ENCODE measurements around the gene RELT. TPM values are rescaled to one million over a fixed set of nuclear protein-coding genes. Genes with fewer than 3 reads are reported as not detected.

The RELT gene
- total RNA-seq, 1 experiment from 2014 or later, result 10.2 TPM

DNA sequence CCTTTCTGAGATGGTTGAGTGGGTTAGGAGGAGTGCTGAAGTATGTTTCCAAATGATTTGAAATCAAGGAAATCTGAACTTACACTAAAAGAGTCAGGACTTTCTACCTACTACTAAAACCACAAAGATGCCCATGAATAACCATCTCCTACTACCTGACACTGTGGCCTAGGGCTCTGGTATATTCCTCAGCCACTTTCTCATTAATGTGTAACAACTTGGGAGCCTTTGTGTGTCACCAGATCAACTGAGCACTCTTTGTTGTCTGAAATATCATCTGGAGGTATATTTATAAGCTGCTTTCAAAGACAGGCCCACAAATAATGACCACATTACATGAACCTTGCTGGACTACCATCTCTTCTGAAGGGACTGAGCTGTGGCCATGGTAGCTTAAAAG lies 43.9 kb downstream of the RELT start:
- no peaks in the 10 kb centered on the region for H3K23me2 ChIP-seq (ENCODE audit: insufficient read length, low read depth, low read length, poor library complexity, severe bottlenecking)
- no peak overlapping the region for H3K56ac ChIP-seq (ENCODE audit: insufficient read length, low read depth, low read length)
- no peaks in the 10 kb centered on the region for H3K27me3 ChIP-seq (ENCODE audit: insufficient read depth, low read length)
- no peak overlapping the region for H3K23ac ChIP-seq (ENCODE audit: insufficient read length, low read depth, low read length)
- H2BK5ac ChIP-seq (ENCODE audit: insufficient read length, low read length), result no peak overlapping the region
- H3K79me2 ChIP-seq (ENCODE audit: insufficient read depth, low read length), result no peaks in the 10 kb centered on the region
- H3K27me3 Mint-ChIP-seq (ENCODE audit: low read depth), result no peaks in the 10 kb centered on the region
- H4K5ac ChIP-seq (ENCODE audit: insufficient read length, low read depth, low read length), result no peak overlapping the region
- H3K4me3 Mint-ChIP-seq, result no peak overlapping the region
- H4K91ac ChIP-seq (ENCODE audit: insufficient read length, low read depth, low read length), result no peak overlapping the region
- H3K79me1 ChIP-seq (ENCODE audit: insufficient read depth, low read depth, low read length, poor library complexity, severe bottlenecking), result no peaks in the 10 kb centered on the region
- H3K4me2 ChIP-seq (ENCODE audit: insufficient read depth, insufficient read length, low read length), result no peak overlapping the region
- H4K8ac ChIP-seq (replicated peaks; ENCODE audit: insufficient read length, low read depth, low read length), result no peak overlapping the region
- no peak overlapping the region for H2BK12ac ChIP-seq (ENCODE audit: insufficient read length, low read depth, low read length)
- H3K27ac Mint-ChIP-seq, result no peak overlapping the region
- peaks cover 9 to 11% of the 10 kb centered on the region in 2 experiments for H3K4me1 Mint-ChIP-seq
- no peak overlapping the region for H3K27ac ChIP-seq (ENCODE audit: insufficient read length, low read depth, low read length)
- H4K20me1 ChIP-seq (ENCODE audit: control insufficient read depth, insufficient read depth, insufficient read length), result no peaks in the 10 kb centered on the region
- no peak overlapping the region for H2AK5ac ChIP-seq (ENCODE audit: insufficient read length, low read length)
- no peaks in the 10 kb centered on the region for H3K9me3 Mint-ChIP-seq
- H3K18ac ChIP-seq (ENCODE audit: insufficient read length, low read depth, low read length), result no peak overlapping the region
- H3K9me3 ChIP-seq (ENCODE audit: control insufficient read depth, low read depth, low read length), result no peaks in the 10 kb centered on the region
- H3K14ac ChIP-seq (ENCODE audit: insufficient read depth, low read length), result no peak overlapping the region
- no peak overlapping the region for H2BK20ac ChIP-seq (ENCODE audit: low read depth, low read length, poor library complexity, severe bottlenecking)
- H3K9ac ChIP-seq (ENCODE audit: extremely low read depth, insufficient read length, low read length), result no peak overlapping the region
- H2BK120ac ChIP-seq (ENCODE audit: low read depth, low read length, poor library complexity, severe bottlenecking), result no peak overlapping the region
- H3K36me3 Mint-ChIP-seq (ENCODE audit: insufficient read depth in 1 of 3, low read depth in 3 of 3), result peaks cover 6 to 21% (median 17%) of the 10 kb centered on the region in 3 experiments; a peak in 6 of 7 replicates
- no peak for DNase-seq
- peaks cover 2% of the 10 kb centered on the region; the same call in 1 of the 2 replicates for H3K4me1 ChIP-seq (ENCODE audit: insufficient read depth, low read length)
- TF ChIP-seq, protein P1, sequence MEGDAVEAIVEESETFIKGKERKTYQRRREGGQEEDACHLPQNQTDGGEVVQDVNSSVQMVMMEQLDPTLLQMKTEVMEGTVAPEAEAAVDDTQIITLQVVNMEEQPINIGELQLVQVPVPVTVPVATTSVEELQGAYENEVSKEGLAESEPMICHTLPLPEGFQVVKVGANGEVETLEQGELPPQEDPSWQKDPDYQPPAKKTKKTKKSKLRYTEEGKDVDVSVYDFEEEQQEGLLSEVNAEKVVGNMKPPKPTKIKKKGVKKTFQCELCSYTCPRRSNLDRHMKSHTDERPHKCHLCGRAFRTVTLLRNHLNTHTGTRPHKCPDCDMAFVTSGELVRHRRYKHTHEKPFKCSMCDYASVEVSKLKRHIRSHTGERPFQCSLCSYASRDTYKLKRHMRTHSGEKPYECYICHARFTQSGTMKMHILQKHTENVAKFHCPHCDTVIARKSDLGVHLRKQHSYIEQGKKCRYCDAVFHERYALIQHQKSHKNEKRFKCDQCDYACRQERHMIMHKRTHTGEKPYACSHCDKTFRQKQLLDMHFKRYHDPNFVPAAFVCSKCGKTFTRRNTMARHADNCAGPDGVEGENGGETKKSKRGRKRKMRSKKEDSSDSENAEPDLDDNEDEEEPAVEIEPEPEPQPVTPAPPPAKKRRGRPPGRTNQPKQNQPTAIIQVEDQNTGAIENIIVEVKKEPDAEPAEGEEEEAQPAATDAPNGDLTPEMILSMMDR (conservative IDR thresholded peaks at IDR 0.05), result no peak
- no peak overlapping the region for H3K4ac ChIP-seq (ENCODE audit: low read depth, low read length)
- no peak overlapping the region for H3T11ph ChIP-seq (ENCODE audit: low read length)
- H2BK15ac ChIP-seq (ENCODE audit: low read depth, low read length), result no peak overlapping the region
- H2AFZ ChIP-seq (ENCODE audit: low read length), result no peak overlapping the region

Measured in H9 (cell line).